ENCODE data around the gene IGHMBP2. TPM values are rescaled to one million over a fixed set of nuclear protein-coding genes. Genes with fewer than 3 reads are reported as not detected.

The IGHMBP2 gene
- total and polyA plus RNA-seq, 2 of the 8 experiments (the other 6 are each of a cell fraction or from before 2014, with no cell fraction given) = 8.4 to 17.6 TPM

DNA sequence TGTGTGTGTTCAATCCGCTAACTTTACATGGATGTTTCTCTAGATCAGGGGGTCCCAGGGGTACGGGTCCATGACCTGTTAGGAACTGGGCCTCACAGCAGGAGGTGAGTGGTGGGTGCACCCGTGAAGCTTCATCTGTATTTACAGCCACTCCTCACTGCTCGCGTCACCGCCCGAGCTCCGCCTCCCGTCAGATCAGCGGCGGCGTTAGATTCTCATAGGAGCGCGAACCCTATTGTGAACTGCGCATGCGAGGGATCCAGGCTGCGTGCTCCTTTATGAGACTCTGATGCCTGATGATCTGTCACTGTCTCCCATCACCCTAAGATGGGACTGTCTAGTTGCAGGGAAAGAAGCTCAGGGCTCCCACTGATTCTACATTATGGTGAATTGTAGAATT, 45.2 kb downstream of the IGHMBP2 start (continued):
- TF ChIP-seq JUN (IDR thresholded peaks at IDR 0.05; ENCODE audit: low read depth, low read length) (no peak), EP300 (IDR thresholded peaks at IDR 0.05; ENCODE audit: borderline replicate concordance in 1 of 2, low read depth in 2 of 2, low read length in 2 of 2) (no peak), SIX5 (IDR thresholded peaks at IDR 0.05; ENCODE audit: low read depth, low read length) (no peak)

All from H1 (cell line).